WTC11 (cell line): ENCODE measurements around the gene PDLIM7.

ENCODE experiments used
- CREB1 ChIP-seq: sonication (generic); formaldehyde crosslinking; IDR thresholded peaks from 2 replicates; pipeline ENCODE4 v1.8.0; 2023; ENCODE audit warnings: mild to moderate bottlenecking, missing genetic modification reagents
- ESRRA ChIP-seq: sonication (generic); formaldehyde crosslinking; IDR thresholded peaks from 2 replicates; pipeline ENCODE4 v1.8.1; 2022; ENCODE audit warnings: mild to moderate bottlenecking, missing genetic modification reagents, borderline replicate concordance
- KAT7 ChIP-seq: sonication (generic); formaldehyde crosslinking; IDR thresholded peaks from 2 replicates; pipeline ENCODE4 v1.8.1; 2023; ENCODE audit warnings: missing genetic modification reagents, mild to moderate bottlenecking, borderline replicate concordance
- SMAD3 ChIP-seq: sonication (generic); formaldehyde crosslinking; IDR thresholded peaks from 2 replicates; pipeline ENCODE4 v1.8.0; 2022; ENCODE audit warnings: missing genetic modification reagents, mild to moderate bottlenecking, borderline replicate concordance
- USF2 ChIP-seq: sonication (generic); formaldehyde crosslinking; IDR thresholded peaks from 2 replicates; pipeline ENCODE4 v1.8.1; 2023; ENCODE audit warnings: mild to moderate bottlenecking, missing genetic modification reagents, moderate library complexity
- TF ChIP-seq, protein P1 (sequence below): fragments of 200-600 bp; IDR thresholded peaks from 2 replicates; pipeline ENCODE4 v1.8.0; 2022; ENCODE audit warnings: antibody characterized with exemption
- TF ChIP-seq, protein P2 (sequence below): sonication (generic); formaldehyde crosslinking; IDR thresholded peaks from 2 replicates; pipeline ENCODE4 v1.8.0; 2023; ENCODE audit warnings: missing genetic modification reagents

DNA sequence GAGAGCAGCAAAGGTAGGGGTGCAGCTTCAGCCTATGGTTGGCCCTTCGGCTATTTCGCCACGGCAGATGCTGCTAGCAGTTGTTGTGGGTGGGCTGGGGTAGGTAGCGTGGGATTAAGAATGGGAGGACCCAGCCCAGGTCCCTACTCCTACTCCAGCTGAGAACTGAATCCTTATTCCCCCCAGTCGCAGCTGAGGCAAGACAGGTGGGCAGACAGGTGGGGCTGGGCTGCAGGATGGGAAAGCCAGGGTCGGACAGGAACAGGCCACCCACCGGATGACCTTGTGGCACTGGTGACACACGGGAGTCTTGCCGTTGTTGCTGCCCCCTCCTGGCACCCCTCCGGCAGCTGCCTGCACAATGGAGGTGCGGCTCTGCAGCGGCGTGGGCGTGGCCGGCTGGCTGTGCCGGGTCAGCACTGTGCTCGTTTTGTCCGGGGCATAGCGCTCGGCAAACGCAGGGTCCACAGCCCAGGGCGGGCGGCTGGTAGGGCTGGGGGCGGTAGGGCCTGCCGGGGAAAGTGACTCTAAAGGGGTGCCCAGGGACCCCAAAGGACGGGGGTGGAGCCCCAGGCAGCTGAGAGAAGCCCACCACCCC is 8.2 kb downstream of the PDLIM7 start:
- TF ChIP-seq, protein P1, sequence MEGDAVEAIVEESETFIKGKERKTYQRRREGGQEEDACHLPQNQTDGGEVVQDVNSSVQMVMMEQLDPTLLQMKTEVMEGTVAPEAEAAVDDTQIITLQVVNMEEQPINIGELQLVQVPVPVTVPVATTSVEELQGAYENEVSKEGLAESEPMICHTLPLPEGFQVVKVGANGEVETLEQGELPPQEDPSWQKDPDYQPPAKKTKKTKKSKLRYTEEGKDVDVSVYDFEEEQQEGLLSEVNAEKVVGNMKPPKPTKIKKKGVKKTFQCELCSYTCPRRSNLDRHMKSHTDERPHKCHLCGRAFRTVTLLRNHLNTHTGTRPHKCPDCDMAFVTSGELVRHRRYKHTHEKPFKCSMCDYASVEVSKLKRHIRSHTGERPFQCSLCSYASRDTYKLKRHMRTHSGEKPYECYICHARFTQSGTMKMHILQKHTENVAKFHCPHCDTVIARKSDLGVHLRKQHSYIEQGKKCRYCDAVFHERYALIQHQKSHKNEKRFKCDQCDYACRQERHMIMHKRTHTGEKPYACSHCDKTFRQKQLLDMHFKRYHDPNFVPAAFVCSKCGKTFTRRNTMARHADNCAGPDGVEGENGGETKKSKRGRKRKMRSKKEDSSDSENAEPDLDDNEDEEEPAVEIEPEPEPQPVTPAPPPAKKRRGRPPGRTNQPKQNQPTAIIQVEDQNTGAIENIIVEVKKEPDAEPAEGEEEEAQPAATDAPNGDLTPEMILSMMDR, result no peak
- no peak for TF ChIP-seq KAT7 (CRISPR knock-in tag)
- TF ChIP-seq CREB1 (CRISPR knock-in tag), result no peak
- TF ChIP-seq, protein P2, sequence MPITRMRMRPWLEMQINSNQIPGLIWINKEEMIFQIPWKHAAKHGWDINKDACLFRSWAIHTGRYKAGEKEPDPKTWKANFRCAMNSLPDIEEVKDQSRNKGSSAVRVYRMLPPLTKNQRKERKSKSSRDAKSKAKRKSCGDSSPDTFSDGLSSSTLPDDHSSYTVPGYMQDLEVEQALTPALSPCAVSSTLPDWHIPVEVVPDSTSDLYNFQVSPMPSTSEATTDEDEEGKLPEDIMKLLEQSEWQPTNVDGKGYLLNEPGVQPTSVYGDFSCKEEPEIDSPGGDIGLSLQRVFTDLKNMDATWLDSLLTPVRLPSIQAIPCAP (CRISPR knock-in tag), result no peak
- TF ChIP-seq SMAD3 (CRISPR knock-in tag), result no peak
- TF ChIP-seq ESRRA (CRISPR knock-in tag), result no peak
- TF ChIP-seq USF2 (CRISPR knock-in tag), result no peak
